Glutamatergic neuron (in vitro differentiated cells): Measurements from ENCODE around the gene OR11G2. TPM values are rescaled to one million over a fixed set of nuclear protein-coding genes. Genes with fewer than 3 reads are reported as not detected.
"Not testable (repeated sequence)": the region's sequence is repeated elsewhere in the genome, so short reads cannot be mapped to it uniquely, and the experiment has no call there.

ENCODE experiments used
- DNase-seq: peaks from one replicate; pipeline ENCODE4 v3.0.0; 2022
- H3K27ac Mint-ChIP-seq: one replicate; pipeline ENCODE4 v1.8.0; 2020; ENCODE audit warnings: mild to moderate bottlenecking, mixed read lengths, inconsistent platforms; ENCODE audit not compliant: unreplicated experiment
- H3K27me3 Mint-ChIP-seq: one replicate; pipeline ENCODE4 v1.8.0; 2020; ENCODE audit warnings: mild to moderate bottlenecking, moderate library complexity, mixed read lengths, inconsistent platforms; ENCODE audit not compliant: unreplicated experiment
- H3K36me3 Mint-ChIP-seq: one replicate; pipeline ENCODE4 v1.8.0; 2020; ENCODE audit warnings: mild to moderate bottlenecking, mixed read lengths, inconsistent platforms; ENCODE audit not compliant: unreplicated experiment
- H3K4me1 Mint-ChIP-seq: one replicate; pipeline ENCODE4 v1.8.0; 2020; ENCODE audit warnings: mild to moderate bottlenecking, low read depth, mixed read lengths, inconsistent platforms; ENCODE audit not compliant: unreplicated experiment
- H3K4me3 Mint-ChIP-seq: one replicate; pipeline ENCODE4 v1.8.0; 2020; ENCODE audit warnings: mild to moderate bottlenecking, mixed read lengths, inconsistent platforms; ENCODE audit not compliant: unreplicated experiment
- H3K9me3 Mint-ChIP-seq: one replicate; pipeline ENCODE4 v1.8.0; 2020; ENCODE audit warnings: mild to moderate bottlenecking, moderate library complexity, mixed read lengths, inconsistent platforms; ENCODE audit not compliant: unreplicated experiment
- CTCF ChIP-seq: fragments of 200-600 bp; sonication (generic); IDR thresholded peaks from one replicate; pipeline ENCODE4 v1.5.0; 2021; ENCODE audit not compliant: partially characterized antibody, unreplicated experiment
- total RNA-seq: library from RNA; stranded (reverse); fragmentation: NEBNext Ultra II Directional; extraction: Animal tissue kit (Norgen Biotek cat#: 25700); gene quantifications from one replicate; pipeline ENCODE4 v1.2.1, GENCODE V29; 2021; ENCODE audit not compliant: unreplicated experiment

The OR11G2 gene
- total RNA-seq, 1 donor from 2014 or later, result not detected

- no peak overlapping the region for H3K27ac Mint-ChIP-seq
- no peak for DNase-seq
- no peak overlapping the region for H3K4me3 Mint-ChIP-seq
- peaks cover 2% of the 10 kb centered on the region for H3K27me3 Mint-ChIP-seq
- H3K36me3 Mint-ChIP-seq, result no peaks in the 10 kb centered on the region
- peaks cover 8% of the 10 kb centered on the region for H3K9me3 Mint-ChIP-seq
- no peaks in the 10 kb centered on the region for H3K4me1 Mint-ChIP-seq
- TF ChIP-seq CTCF, result no peak
Measured at GRCh38 chr14:20184181-20184580, 6.5 kb upstream of the OR11G2 start.

- no peaks in the 10 kb centered on the region for H3K36me3 Mint-ChIP-seq
Measured at GRCh38 chr14:20191396-20191795, 700 bp downstream of the OR11G2 start.

GRCh38 chr14:20194101-20194500 is 3.4 kb downstream of the OR11G2 start:
- peaks cover under 1% of the 10 kb centered on the region for H3K27me3 Mint-ChIP-seq
- DNase-seq, result no peak
- no peak overlapping the region for H3K27ac Mint-ChIP-seq
- H3K36me3 Mint-ChIP-seq, result peaks cover under 1% of the 10 kb centered on the region
- H3K4me1 Mint-ChIP-seq, result no peaks in the 10 kb centered on the region
- no peak overlapping the region for H3K4me3 Mint-ChIP-seq
- TF ChIP-seq CTCF, result no peak
- peaks cover 11% of the 10 kb centered on the region for H3K9me3 Mint-ChIP-seq

More at GRCh38 chr14:20191396-20191795, 700 bp downstream of the OR11G2 start:
- Mint-ChIP-seq H3K27ac (no peak overlapping the region), H3K4me1 (no peaks in the 10 kb centered on the region), H3K9me3 (peaks cover 14% of the 10 kb centered on the region), H3K27me3 (peaks cover 2% of the 10 kb centered on the region), H3K4me3 (no peak overlapping the region)
- TF ChIP-seq CTCF, result no peak
- no peak for DNase-seq

GRCh38 chr14:20195170-20195569 is 4.5 kb downstream of the OR11G2 start:
- not testable (repeated sequence) for H3K36me3 Mint-ChIP-seq, H3K27ac Mint-ChIP-seq, H3K4me3 Mint-ChIP-seq, H3K27me3 Mint-ChIP-seq, DNase-seq, H3K4me1 Mint-ChIP-seq
- peaks cover 16% of the 10 kb centered on the region for H3K9me3 Mint-ChIP-seq

- H3K27ac Mint-ChIP-seq, result no peak overlapping the region
- no peak for DNase-seq
- peaks cover 16% of the 10 kb centered on the region for H3K9me3 Mint-ChIP-seq
- TF ChIP-seq CTCF, result no peak
- no peaks in the 10 kb centered on the region for H3K4me1 Mint-ChIP-seq
- peaks cover 2% of the 10 kb centered on the region for H3K27me3 Mint-ChIP-seq
- no peak overlapping the region for H3K4me3 Mint-ChIP-seq
- H3K36me3 Mint-ChIP-seq, result peaks cover 5% of the 10 kb centered on the region
Measured at GRCh38 chr14:20195911-20196310, 5.2 kb downstream of the OR11G2 start.

GRCh38 chr14:20197459-20197858 is 6.8 kb downstream of the OR11G2 start:
- no peak for TF ChIP-seq CTCF
- peaks cover 9% of the 10 kb centered on the region for H3K36me3 Mint-ChIP-seq
- H3K4me1 Mint-ChIP-seq, result no peaks in the 10 kb centered on the region

More at GRCh38 chr14:20197459-20197858, 6.8 kb downstream of the OR11G2 start:
- Mint-ChIP-seq H3K9me3 (peaks cover 19% of the 10 kb centered on the region), H3K4me3 (no peak overlapping the region), H3K27me3 (peaks cover 2% of the 10 kb centered on the region), H3K27ac (no peak overlapping the region)
- DNase-seq, result no peak
